Umbilical cord (tissue), 2 donors: ENCODE data around the gene CCHCR1. TPM values are rescaled to one million over a fixed set of nuclear protein-coding genes. Genes with fewer than 3 reads are reported as not detected.
"Not testable (repeated sequence)": the region's sequence is repeated elsewhere in the genome, so short reads cannot be mapped to it uniquely, and the experiment has no call there.

Experiments
- DNase-seq: peaks from one replicate; pipeline ENCODE4 v3.0.0-alpha.2; 2015; ENCODE audit warnings: low spot score
- total RNA-seq: library from RNA; depleted of rRNA; stranded (reverse); fragments of >200 nt; gene quantifications from one replicate; pipeline ENCODE4 v1.2.3, GENCODE V29; 2014; ENCODE audit warnings: low replicate concordance; ENCODE audit not compliant: insufficient read depth

CCHCR1 gene
- total RNA-seq, 1 donor from 2014 or later = 31.8 TPM

DNA sequence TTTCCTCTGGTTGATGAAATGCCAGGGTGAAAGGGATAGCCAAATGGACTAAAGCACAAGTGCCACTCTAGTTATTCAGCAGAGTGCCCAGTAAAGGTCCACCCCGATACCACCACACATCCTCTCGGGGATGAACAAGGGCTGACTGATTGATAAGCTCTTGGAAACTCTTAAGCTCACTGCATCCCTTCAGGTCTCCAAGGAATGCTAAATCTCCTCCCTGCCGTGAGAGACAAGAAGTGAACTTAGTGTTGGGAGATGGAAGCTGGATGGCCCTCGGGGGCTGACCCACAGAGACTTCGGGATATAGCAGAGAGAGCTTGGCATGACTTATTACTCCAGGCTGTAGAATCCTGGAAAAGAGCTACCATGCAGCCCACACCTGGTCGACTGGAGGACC is 26.3 kb upstream of the CCHCR1 start:
- not testable (repeated sequence) for DNase-seq

DNA sequence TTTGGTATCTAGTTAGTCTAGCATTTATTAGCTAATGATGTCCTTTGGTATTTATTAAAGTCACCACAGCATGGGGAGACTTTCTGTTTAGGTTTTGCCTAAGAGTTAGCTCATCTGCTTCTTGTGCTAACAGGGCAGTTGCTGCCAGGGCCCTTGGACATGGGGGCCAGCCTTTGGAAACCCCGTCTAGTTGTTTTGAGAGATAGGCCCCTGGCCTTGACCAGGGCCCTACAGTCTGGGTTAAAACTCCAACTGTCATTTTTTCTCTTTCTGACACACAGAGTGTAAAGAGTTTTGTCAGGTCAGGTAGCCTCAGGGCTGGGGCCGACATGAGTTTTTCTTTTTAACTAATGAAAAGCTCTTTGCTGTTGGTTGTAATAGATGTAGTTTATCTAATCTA is 25.7 kb upstream of the CCHCR1 start:
- not testable (repeated sequence) for DNase-seq

DNA sequence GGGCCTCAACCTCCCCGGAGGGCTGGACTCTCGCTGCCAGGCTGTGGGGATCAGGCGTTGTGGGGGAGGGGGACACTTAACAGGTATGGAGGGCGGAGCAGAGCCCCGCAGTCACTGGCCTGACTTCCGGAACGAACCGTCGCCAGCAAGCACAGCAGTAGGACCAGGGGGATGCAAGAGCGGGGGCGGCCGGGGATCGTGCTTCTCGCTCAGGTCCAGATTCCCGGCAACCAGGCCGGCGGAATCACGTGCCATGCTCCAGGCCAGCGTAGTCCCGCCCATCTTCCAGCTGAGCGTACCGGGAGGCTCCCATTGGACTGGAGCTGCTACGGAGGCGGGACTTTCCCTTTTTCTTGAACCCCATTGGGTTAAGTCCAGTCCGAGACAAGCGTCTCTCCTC is 22.9 kb upstream of the CCHCR1 start:
- peak; percentile 79 for DNase-seq

DNA sequence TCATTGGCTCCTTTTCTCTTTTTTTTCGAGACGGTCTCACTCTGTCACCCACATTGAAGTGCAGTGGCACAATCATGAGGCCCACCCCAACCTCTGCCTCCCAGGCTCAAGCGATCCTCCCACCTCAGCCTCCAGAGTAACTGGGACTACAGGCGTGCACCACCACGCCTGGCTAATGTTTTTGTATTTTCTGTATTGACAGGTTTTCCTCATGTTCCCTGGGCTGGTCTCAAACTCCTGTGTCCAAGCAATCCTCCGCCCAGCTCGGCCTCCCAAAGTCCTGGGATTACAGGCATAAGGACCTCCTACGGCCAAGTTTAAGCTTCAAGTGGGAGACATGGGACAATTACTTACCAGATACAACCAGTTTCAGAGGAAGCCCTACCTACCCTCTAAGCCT is 22.3 kb upstream of the CCHCR1 start:
- DNase-seq = no peak

GRCh38 chr6:31179042-31179386 is 21.4 kb upstream of the CCHCR1 start:
- DNase-seq = no peak

GRCh38 chr6:31178143-31179041 is 20.8 kb upstream of the CCHCR1 start:
- DNase-seq = no peak

GRCh38 chr6:31175971-31176370 is 18.4 kb upstream of the CCHCR1 start:
- DNase-seq = no peak

- DNase-seq = no peak
Observed at GRCh38 chr6:31174378-31174777, 16.8 kb upstream of the CCHCR1 start.

DNA sequence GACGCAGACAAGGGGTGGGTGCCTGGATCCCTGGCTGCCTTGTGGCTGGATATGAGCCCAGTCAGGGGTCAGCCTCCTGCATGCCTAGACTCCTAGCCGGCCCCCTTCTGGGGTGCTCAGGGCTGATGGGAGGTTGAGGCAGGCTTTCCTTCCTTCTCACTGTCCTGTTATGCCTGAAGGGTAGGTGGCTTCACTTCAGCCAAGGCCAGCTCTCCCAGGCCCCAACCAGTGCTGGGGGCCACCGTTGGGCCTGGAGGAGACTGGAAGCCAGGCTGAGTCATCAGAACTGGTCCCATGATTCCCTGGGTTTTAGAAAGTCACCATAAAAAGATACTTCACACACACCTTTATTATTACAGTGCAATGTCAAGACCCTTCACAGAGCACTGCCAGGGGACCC is 15.8 kb upstream of the CCHCR1 start:
- no peak for DNase-seq

GRCh38 chr6:31172973-31173384 is 15.4 kb upstream of the CCHCR1 start:
- DNase-seq = no peak

DNA sequence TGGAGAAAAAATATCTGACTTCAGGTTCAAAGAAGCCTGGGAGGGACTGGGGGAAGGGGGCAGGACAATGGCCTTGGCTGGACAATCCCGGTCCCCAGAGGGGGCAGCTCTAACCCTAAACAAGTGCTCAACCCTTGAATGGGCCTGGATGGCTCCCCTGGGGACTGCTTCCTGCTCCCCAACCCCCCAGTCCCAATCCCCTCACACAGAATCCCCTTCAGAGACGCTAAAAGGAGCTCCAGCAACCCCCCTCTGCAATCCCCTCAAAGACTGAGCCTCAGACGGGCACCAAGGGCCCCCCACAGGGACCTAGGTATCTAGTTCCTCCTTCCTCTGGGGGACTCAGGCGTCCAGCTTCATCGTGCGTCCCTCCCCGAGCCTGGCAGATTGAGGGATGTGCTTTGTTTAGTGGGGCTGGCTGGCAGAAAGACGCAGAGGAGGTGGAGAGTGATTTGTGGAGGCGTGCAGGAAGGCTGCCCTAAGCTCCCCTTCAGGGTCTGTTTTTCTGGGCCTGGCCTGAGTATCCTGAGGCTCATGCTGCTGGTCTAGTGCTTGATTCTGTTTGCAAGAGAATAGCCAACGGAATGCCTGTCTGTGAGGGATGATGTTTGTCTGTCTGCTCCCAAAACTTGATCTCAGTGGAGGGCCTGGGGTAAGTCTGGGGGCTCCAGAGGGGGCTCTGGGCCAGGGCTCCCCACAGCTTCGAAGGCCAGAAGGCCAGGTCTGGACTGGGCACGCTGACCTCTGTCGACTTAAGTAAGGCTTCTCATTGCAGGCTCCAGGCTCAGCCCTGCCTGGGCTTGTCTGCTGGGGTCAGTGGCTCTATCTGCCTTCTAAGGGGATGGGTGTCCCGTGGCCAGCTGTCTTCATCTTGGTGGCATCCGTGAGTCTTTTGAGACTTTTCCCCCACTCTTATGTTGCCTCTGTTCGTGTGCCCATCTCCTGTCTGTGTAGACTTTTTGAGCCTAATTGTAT is 14.6 kb upstream of the CCHCR1 start:
- no peak for DNase-seq

DNA sequence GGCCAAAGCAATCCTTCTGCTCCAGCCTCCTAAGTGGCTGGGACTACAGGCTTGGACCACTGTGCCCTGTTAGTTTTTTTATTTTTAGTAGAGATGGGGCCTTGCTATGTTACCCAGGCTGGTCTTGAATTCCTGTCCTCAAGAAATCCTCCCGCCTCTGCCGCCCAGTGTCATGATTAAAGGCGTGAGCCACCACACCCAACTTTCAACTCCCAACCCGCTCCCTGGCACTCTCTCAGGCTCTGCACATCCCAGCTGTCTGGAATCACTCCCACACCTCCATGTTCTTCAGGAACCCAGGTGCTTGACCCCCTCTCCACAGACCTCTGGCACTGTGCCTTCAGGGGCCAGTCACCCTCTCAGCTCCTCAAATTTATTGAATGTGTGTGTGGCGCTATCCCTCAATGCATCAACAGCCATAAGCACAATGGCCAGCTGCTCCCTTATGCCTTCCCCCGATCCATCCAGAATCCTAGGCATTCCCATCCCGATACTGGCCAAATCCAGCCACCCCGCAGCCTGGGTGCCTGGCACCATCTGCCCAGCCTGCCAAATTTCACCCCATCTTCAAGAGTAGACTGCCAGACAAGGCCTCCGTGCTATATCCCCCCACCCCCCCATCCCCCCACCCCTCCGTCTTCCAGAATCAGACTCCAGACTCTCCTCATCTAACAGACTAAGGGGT is 13.5 kb upstream of the CCHCR1 start:
- no peak for DNase-seq

DNA sequence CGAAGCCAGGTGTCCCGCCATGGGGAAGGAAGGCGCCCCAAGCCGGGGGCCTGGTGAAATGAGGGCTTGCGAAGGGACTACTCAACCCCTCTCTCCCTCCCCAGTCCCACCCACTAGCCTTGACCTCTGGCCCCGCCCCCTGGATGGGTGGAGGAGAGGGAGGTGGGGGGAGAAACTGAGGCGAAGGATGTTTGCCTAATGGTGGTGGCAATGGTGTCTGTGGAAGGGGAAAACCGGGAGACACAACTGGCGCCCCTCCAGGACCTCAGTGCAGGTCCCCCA is 12.9 kb upstream of the CCHCR1 start, which contains the start of gene POU5F1:
POU5F1 (minus strand) TSS at position 83 of the 282 bp plus-strand sequence; CDS start at position 21, 62 bp downstream.
- no peak for DNase-seq

DNA sequence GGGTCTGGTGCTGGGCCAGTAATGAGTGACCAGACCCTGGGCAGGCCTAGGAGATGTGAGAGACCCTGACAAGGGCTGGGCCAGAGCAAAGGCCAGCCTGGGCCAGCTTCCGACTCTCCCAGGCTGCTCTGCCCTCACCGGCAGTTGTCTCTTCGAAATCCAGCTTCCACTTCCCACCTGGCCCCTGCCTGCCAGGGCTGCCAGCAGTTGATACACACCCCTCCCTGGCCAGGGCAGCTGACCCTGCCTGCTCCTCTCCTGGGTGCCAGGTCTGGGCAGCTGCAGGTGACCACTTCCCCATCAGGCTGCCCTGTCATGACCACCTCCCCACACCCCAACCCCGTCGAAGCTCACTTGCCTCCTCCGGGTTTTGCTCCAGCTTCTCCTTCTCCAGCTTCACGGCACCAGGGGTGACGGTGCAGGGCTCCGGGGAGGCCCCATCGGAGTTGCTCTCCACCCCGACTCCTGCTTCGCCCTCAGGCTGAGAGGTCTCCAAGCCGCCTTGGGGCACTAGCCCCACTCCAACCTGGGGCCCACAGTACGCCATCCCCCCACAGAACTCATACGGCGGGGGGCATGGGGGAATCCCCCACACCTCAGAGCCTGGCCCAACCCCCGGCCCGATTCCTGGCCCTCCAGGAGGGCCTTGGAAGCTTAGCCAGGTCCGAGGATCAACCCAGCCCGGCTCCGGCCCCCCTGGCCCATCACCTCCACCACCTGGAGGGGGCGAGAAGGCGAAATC is 12.4 kb upstream of the CCHCR1 start:
- not testable (repeated sequence) for DNase-seq

DNA sequence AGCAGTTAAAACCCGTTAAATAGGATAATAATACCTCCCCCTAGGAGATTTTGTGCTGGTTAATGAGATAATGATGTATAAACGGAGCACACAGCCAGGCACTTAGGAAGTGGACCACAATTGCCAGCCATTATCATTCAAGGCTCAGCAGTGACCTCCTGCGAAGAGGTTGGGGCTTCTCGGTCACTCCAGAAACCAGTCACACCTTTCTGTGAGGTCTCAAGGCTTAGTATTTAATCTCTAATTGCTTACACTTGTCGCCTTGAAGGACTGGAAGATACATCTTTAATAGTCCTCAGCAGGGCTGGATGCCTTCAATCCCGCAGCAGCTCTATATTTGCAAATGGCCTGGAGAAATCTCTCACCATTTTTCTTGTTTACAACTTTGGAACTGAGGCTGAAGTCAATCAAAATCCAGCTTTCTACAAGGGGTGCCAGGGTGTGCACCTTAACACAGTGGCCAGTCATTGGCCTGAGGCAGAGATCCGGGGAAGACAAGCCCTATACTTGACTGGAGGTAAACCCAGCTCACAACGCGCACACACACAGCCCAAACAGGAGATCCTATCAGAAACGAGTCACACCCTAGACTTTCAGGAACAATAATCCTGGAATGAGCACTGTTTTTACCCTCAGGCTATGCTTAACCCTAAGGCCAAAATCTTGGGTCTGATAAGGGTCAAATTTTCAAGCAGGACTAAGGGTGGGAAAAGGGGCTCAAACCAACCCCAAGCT is 11.7 kb upstream of the CCHCR1 start:
- DNase-seq = no peak

GRCh38 chr6:31168606-31169005 is 11.0 kb upstream of the CCHCR1 start:
- no peak for DNase-seq

DNA sequence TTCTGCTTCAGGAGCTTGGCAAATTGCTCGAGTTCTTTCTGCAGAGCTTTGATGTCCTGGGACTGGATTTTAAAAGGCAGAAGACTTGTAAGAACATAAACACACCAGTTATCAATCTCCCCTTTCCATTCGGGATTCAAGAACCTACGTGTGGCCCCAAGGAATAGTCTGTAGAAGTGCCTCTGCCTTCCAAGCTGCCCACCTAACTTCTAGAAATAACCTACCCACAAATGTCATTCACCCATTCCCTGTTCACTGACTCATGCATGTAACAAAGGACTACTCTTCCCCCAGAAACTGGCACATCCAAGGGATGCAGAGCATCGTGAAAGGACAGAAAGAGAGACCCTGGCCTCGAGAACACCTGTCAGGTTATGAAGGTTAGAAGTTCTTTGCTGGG is 8.4 kb upstream of the CCHCR1 start:
- no peak for DNase-seq

- not testable (repeated sequence) for DNase-seq
Observed at GRCh38 chr6:31165064-31165832, 7.6 kb upstream of the CCHCR1 start.

DNA sequence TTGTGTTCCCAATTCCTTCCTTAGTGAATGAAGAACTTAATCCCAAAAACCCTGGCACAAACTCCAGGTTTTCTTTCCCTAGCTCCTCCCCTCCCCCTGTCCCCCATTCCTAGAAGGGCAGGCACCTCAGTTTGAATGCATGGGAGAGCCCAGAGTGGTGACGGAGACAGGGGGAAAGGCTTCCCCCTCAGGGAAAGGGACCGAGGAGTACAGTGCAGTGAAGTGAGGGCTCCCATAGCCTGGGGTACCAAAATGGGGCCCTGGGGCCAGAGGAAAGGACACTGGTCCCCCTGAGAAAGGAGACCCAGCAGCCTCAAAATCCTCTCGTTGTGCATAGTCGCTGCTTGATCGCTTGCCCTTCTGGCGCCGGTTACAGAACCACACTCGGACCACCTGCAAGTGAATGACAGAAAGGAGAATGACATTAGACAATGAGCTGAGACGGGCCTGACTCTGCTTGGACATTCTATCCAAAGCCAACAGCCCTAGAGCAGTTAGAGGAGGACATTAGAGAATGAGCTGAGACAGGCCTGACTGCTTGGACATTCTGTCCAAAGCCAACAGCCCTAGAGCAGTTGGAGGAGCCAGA is 7.0 kb upstream of the CCHCR1 start:
- not testable (repeated sequence) for DNase-seq
